HG03025 (cell line): Measurements from ENCODE around the gene PYGL.
A peak's percentile ranks its signal among the peaks of the same experiment; 100 is the strongest.

Source experiments
- ATAC-seq: cut with Tn5 transposase; IDR thresholded peaks from one replicate; pipeline ENCODE4 v1.9.1; 2021; ENCODE audit warnings: mild to moderate bottlenecking, moderate library complexity; ENCODE audit not compliant: unreplicated experiment, low FRiP score

Gene PYGL

GRCh38 chr14:50882932-50883826 is 61.1 kb downstream of the PYGL start:
- no peak for ATAC-seq

DNA sequence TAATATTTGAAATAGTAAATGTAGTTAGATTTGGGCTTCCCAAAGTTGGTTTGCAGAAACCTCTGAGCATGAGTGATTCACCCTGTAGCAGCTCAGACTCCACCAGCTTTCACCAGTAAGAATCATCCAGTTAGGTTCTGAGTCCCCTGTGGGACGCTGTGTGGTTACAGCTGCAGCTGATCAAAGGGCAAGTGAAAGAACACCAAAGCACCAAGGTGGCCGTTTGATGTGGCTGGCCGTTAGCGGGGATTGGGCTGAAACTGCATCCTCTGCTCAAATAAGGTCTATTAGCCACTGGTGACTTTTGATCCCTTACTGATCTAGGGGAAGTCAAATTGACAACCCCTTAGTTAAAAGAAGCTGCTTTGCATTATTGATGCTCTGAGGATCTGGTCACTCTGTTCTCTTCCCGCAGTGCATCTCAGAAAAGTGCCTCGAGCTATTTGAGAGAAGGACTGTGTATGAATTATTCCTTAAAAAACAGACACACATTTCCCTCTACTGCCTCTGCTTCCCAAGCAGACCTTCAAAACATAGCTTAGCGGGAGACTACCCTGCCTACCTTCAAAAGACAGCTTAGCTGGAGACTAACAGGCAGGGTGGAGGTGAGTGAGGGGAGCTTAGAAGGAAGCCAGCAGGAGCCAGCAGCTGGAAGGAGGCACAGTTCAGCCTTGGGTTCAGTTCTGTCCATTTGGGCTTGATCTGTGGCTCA is 68.8 kb downstream of the PYGL start:
- ATAC-seq: peak; percentile 91

DNA sequence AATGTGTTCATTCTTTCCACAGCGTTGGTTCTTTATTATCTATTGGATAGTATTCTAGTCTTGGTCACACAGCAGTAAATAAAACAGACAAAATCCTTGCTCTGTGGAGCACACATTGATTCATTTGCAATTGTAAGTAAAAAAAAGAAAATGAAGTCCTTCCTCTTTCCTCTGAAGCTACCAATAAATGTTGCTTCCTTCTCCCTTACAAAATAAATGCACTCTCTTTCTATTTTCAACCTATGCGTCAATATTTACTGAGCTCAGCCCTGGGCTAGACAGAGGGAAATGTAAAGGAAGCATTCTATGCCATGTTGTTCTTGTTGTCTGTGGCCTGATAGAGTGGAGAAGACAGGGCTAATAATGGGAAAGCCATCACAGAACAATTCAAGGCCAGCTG is 69.5 kb downstream of the PYGL start:
- no peak for ATAC-seq

DNA sequence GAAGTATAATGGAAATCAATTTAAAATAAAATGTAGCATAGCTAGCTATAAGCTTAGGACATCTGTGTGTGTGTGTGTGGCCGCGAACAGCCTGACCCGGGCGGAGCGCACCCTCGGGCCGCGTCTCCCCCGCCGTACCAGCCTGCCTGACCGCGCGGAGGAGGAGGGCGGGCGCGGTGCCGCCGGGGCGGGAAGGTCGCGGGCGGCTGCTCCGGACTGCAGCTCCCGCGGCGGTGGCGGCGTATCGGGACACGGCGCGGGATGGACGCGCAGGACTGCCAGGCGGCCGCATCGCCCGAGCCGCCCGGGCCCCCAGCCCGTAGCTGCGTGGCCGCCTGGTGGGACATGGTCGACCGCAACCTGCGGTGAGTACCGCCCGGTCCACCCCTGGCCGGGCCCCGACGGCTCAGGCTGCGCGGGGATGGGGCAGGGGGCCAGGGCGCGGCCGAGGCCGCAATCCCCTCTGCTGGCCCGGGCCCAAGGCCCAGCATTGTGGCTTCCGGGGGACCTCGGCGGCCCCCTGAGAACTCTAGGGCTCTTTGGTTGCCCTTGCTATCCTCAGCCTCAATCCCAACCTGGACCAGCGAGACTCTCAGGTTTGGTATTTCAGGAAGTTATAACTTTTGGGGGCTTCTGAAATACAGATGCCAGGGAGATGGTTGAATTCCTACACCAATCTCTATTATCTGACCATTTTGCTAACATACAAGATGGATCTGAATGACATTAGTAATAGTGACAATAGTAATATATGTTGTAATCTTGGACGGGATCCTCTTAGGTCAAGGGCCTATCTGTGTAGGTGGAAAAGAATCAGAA is 72.2 kb downstream of the PYGL start, which contains the start of gene ABHD12B:
ABHD12B (plus strand) TSS at position 140 of the 819 bp plus-strand sequence; CDS start at position 262, 122 bp downstream.
- ATAC-seq: no peak

DNA sequence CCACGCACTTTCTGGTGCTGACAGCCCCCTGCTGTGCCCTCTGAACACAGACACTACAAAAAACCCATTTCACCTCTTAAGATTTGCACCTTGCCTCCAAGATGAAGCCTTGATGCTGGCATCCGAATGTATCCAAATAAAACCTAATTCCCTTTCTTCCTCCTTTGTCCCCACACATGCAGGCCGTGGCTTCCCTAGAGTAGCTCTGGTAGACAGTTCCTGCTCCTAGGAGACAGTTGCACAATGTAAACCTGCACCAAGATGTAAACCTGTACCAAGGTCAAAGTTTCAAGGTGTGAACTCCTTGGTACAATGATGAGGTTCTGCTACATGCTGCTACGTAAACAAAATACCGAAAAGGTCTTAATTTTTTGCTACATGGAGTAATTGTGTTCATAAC is 73.1 kb downstream of the PYGL start:
- ATAC-seq: no peak

DNA sequence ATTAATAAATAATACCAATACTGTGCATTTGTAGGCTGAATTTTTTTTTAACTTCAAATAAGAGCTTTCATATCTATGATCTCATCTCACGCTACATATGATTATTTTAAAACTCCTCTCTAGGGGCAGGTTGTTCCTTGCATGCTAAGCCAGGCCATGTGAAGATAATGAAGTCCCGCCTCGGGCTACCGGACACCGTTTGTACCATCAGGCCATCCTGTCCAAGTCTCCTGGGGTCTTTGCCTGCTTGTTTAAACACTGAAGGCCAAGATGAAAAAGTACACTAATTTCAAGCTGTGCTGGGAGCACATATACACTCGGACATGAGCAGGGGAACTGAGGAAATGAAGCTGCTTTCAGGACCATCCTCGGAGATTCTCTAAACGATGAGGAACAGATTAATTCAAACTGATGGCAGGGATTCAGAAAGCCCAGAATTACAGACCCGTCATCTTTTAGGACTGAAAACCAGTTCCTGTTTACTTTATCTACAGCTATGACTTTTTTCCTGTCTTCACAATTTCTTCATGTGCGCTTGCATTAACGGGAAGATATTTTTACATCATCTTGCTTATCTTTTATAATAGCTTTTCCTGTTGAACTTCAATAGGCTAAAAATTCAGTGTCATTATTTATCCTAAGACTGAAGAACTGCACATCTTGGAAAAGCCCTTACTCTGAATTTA is 78.7 kb downstream of the PYGL start:
- ATAC-seq: no peak

GRCh38 chr14:50864946-50865345 is 79.3 kb downstream of the PYGL start:
- no peak for ATAC-seq

GRCh38 chr14:50864237-50864636 is 80.0 kb downstream of the PYGL start:
- no peak for ATAC-seq

GRCh38 chr14:50862036-50862570 is 82.2 kb downstream of the PYGL start:
- ATAC-seq: no peak

GRCh38 chr14:50860478-50861086 is 83.7 kb downstream of the PYGL start:
- ATAC-seq: no peak

GRCh38 chr14:50859296-50859624 is 85.0 kb downstream of the PYGL start:
- no peak for ATAC-seq

GRCh38 chr14:50856660-50857059 is 87.6 kb downstream of the PYGL start:
- ATAC-seq: no peak

GRCh38 chr14:50855558-50855957 is 88.7 kb downstream of the PYGL start:
- ATAC-seq: no peak
